ENCODE results near the gene VPS13C. TPM values are rescaled to one million over a fixed set of nuclear protein-coding genes. Genes with fewer than 3 reads are reported as not detected.
A peak's percentile ranks its signal among the peaks of the same experiment; 100 is the strongest.

The VPS13C gene
- total and polyA plus RNA-seq, 2 donors (not counting 1 experiment from before 2014, with no cell fraction given), result 40.0 to 236 TPM

DNA sequence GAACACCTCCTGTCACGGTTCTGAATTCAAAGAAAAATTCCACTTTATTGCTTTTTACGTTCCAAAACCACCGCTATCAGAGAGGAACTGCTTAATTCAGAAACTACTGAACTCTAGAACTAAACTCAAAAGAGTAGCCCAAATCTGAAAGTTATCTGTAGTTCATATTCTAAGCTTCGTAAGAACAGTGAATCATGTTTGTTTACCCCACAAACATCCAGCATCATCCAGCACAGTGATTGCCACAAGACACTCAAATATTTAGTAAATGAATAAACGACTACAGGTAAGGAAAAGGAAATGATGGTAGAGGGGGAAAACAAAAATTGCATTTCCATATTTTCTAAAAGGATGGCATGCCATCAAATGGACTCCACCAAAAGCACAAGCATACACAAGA, 32.3 kb downstream of the VPS13C start:
- no peak for TF ChIP-seq EZH2 (IDR thresholded peaks at IDR 0.05; ENCODE audit: borderline replicate concordance, insufficient read depth, low read depth, low read length, poor library complexity, severe bottlenecking)
- TF ChIP-seq, protein P1, sequence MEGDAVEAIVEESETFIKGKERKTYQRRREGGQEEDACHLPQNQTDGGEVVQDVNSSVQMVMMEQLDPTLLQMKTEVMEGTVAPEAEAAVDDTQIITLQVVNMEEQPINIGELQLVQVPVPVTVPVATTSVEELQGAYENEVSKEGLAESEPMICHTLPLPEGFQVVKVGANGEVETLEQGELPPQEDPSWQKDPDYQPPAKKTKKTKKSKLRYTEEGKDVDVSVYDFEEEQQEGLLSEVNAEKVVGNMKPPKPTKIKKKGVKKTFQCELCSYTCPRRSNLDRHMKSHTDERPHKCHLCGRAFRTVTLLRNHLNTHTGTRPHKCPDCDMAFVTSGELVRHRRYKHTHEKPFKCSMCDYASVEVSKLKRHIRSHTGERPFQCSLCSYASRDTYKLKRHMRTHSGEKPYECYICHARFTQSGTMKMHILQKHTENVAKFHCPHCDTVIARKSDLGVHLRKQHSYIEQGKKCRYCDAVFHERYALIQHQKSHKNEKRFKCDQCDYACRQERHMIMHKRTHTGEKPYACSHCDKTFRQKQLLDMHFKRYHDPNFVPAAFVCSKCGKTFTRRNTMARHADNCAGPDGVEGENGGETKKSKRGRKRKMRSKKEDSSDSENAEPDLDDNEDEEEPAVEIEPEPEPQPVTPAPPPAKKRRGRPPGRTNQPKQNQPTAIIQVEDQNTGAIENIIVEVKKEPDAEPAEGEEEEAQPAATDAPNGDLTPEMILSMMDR (IDR thresholded peaks at IDR 0.05), result no peak
- 100% methylated on average over 3 of the region's 5 CpGs for WGBS (ENCODE audit: insufficient coverage)
- DNase-seq, result no peak
- no peaks in the 10 kb centered on the region for H3K27me3 ChIP-seq (replicated peaks in 1 of 4; ENCODE audit: control extremely low read depth in 1 of 4, control insufficient read depth in 3 of 4, insufficient read depth in 4 of 4, low read length in 3 of 4)
- H3K27ac ChIP-seq (ENCODE audit: low read length in 2 of 2), result peak overlapping the region in 1 of 2 donors; percentile 76
- no peaks in the 10 kb centered on the region for H3K27me3 Mint-ChIP-seq
- peak overlapping the region; percentile 4 for H3K9ac ChIP-seq (ENCODE audit: low read length)
- no peaks in the 10 kb centered on the region for H3K9me3 ChIP-seq (ENCODE audit: control extremely low read depth in 1 of 3, control insufficient read depth in 2 of 3, insufficient read depth in 1 of 3, low read length in 2 of 3)
- H3K9me3 Mint-ChIP-seq (ENCODE audit: insufficient read depth), result no peaks in the 10 kb centered on the region
- no peak overlapping the region for H3K4me3 ChIP-seq (ENCODE audit: control extremely low read depth in 1 of 5, extremely low read depth in 1 of 5, insufficient read depth in 1 of 5, low read depth in 2 of 5, low read length in 4 of 5)
- H3K4me2 ChIP-seq (replicated peaks; ENCODE audit: low read depth, low read length, poor library complexity, severe bottlenecking), result peak overlapping the region; percentile 49
- intact Hi-C loops (cut with micrococcal nuclease), result loop anchor here (1.0 to 2.0 kb wide), 2 partner anchors 19 to 31 kb away; no protein-coding TSS in a partner anchor
- ChIA-PET CTCF (interaction anchor here (1.3 to 3.9 kb wide), 5 partner anchors 25 to 47 kb away, joined by 4 to 37 read pairs (median 8); partner anchors contain the start of gene VPS13C), POLR2A (no interaction called here)
- H3K4me1 ChIP-seq (ENCODE audit: control insufficient read depth in 2 of 2, insufficient read depth in 2 of 2, low read length in 2 of 2), result peaks cover 0 to 18% of the 10 kb centered on the region in 2 donors
- peak overlapping the region; percentile 57 for H3K4me3 Mint-ChIP-seq
- H3K79me2 ChIP-seq (ENCODE audit: control insufficient read depth, insufficient read depth, low read length), result no peaks in the 10 kb centered on the region
- ATAC-seq (ENCODE audit: low read depth), result no peak
- peaks cover 10 to 40% of the 10 kb centered on the region in 2 experiments for H3K36me3 ChIP-seq (replicated peaks in 1 of 2; ENCODE audit: control extremely low read depth in 1 of 2, control insufficient read depth in 1 of 2, extremely low read depth in 1 of 2, insufficient read depth in 2 of 2, low read length in 1 of 2)
- H2AFZ ChIP-seq (ENCODE audit: insufficient read depth, low read depth, low read length, poor library complexity, severe bottlenecking), result no peak overlapping the region
- peak overlapping the region; percentile 80 for H3K27ac Mint-ChIP-seq
- H4K20me1 ChIP-seq (ENCODE audit: control insufficient read depth, insufficient read depth, low read length, poor library complexity, severe bottlenecking), result no peaks in the 10 kb centered on the region
- H3K4me1 Mint-ChIP-seq, result peaks cover 34% of the 10 kb centered on the region

DNA sequence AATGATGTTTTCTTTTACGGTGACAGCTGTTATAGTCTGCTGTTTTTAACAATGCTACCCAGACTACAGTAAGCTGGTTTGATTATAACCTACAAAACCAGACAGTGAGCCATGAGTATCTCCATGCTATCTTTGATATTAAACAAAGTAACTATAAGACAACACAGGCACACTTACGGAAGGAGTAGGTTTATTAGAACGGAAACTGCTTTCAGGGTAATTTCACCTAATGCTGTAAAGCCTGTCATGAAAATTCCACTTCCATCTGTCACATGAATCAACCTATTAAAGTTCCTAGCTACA, 33.0 kb downstream of the VPS13C start:
- Histone ChIP-seq H3K27me3 (replicated peaks in 1 of 4; ENCODE audit: control extremely low read depth in 1 of 4, control insufficient read depth in 3 of 4, insufficient read depth in 4 of 4, low read length in 3 of 4) (no peaks in the 10 kb centered on the region), H2AFZ (ENCODE audit: insufficient read depth, low read depth, low read length, poor library complexity, severe bottlenecking) (peak overlapping the region; percentile 13), H3K9ac (ENCODE audit: low read length) (no peak overlapping the region), H3K9me3 (ENCODE audit: control extremely low read depth in 1 of 3, control insufficient read depth in 2 of 3, insufficient read depth in 1 of 3, low read length in 2 of 3) (no peaks in the 10 kb centered on the region), H4K20me1 (ENCODE audit: control insufficient read depth, insufficient read depth, low read length, poor library complexity, severe bottlenecking) (no peaks in the 10 kb centered on the region), H3K27ac (ENCODE audit: low read length in 2 of 2) (peak overlapping the region in 1 of 2 donors; percentile 76), H3K4me1 (ENCODE audit: control insufficient read depth in 2 of 2, insufficient read depth in 2 of 2, low read length in 2 of 2) (peaks cover 0 to 18% of the 10 kb centered on the region in 2 donors), H3K36me3 (replicated peaks in 1 of 2; ENCODE audit: control extremely low read depth in 1 of 2, control insufficient read depth in 1 of 2, extremely low read depth in 1 of 2, insufficient read depth in 2 of 2, low read length in 1 of 2) (peaks cover 7 to 42% of the 10 kb centered on the region in 2 experiments), H3K4me3 (ENCODE audit: control extremely low read depth in 1 of 5, extremely low read depth in 1 of 5, insufficient read depth in 1 of 5, low read depth in 2 of 5, low read length in 4 of 5) (peak overlapping the region in 1 of 5 experiments; percentile 18), H3K79me2 (ENCODE audit: control insufficient read depth, insufficient read depth, low read length) (no peaks in the 10 kb centered on the region), H3K4me2 (replicated peaks; ENCODE audit: low read depth, low read length, poor library complexity, severe bottlenecking) (peak overlapping the region; percentile 49)
- TF ChIP-seq, protein P1 (IDR thresholded peaks at IDR 0.05), result no peak
- TF ChIP-seq EZH2 (IDR thresholded peaks at IDR 0.05; ENCODE audit: borderline replicate concordance, insufficient read depth, low read depth, low read length, poor library complexity, severe bottlenecking), result no peak
- Mint-ChIP-seq H3K9me3 (ENCODE audit: insufficient read depth) (no peaks in the 10 kb centered on the region), H3K27me3 (no peaks in the 10 kb centered on the region), H3K4me1 (peaks cover 34% of the 10 kb centered on the region), H3K27ac (peak overlapping the region; percentile 72), H3K4me3 (peak overlapping the region; percentile 76)
- ATAC-seq (ENCODE audit: low read depth) (no peak), DNase-seq (no peak)
- POLR2A ChIA-PET, result interaction anchor here (1.0 kb wide), 1 partner anchor 33 kb away, joined by 4 read pairs; the partner anchor contains the start of gene VPS13C
- WGBS (ENCODE audit: insufficient coverage), result no CpG with 5 or more reads among the region's 3 CpGs
- intact Hi-C loops (cut with micrococcal nuclease), result loop anchor here (1.0 to 2.0 kb wide), 2 partner anchors 20 to 32 kb away; no protein-coding TSS in a partner anchor
- CTCF ChIA-PET, result interaction anchor here (1.1 to 3.9 kb wide), 6 partner anchors 26 to 47 kb away, joined by 3 to 37 read pairs (median 6); partner anchors contain the start of gene VPS13C
